CD8-positive, alpha-beta memory T cell (primary cell): ENCODE measurements around the gene ADGRF1. TPM values are rescaled to one million over a fixed set of nuclear protein-coding genes. Genes with fewer than 3 reads are reported as not detected.

Experiments used
- CTCF ChIA-PET: fragments of 350-600 bp; sonication (Branson Sonifier 250); formaldehyde crosslinking; loops from one replicate; lab custom pipeline; 2021; ENCODE audit warnings: antibody characterized with exemption; lab: Charles Lee
- POLR2A ChIA-PET: fragments of 350-600 bp; sonication (Branson Sonifier 250); formaldehyde crosslinking; loops from one replicate; lab custom pipeline; 2021; ENCODE audit warnings: antibody characterized with exemption; lab: Charles Lee
- DNase-seq, 5 donors: peaks; one replicate each; pipeline versions ENCODE4 v3.0.0 to v3.0.0-alpha.2; 2020 to 2022; ENCODE audit warnings: mixed read lengths in 1 of 5
- H3K27ac ChIP-seq: one replicate; pipeline ENCODE4 v1.7.0; 2013; ENCODE audit warnings: low read depth, mild to moderate bottlenecking, low read length, moderate library complexity
- H3K27me3 ChIP-seq: 2 replicates; pipeline ENCODE4 v1.7.0; 2013; ENCODE audit warnings: low read length, mild to moderate bottlenecking; ENCODE audit not compliant: insufficient read depth, poor library complexity, severe bottlenecking
- H3K36me3 ChIP-seq: 2 replicates; pipeline ENCODE4 v1.7.0; 2013; ENCODE audit warnings: mild to moderate bottlenecking, low read length, moderate library complexity; ENCODE audit not compliant: insufficient read depth
- H3K4me1 ChIP-seq: 2 replicates; pipeline ENCODE4 v1.7.0; 2013; ENCODE audit warnings: mild to moderate bottlenecking, low read length, moderate library complexity; ENCODE audit not compliant: insufficient read depth
- H3K4me3 ChIP-seq: 2 replicates; pipeline ENCODE4 v1.7.0; 2013; ENCODE audit warnings: mild to moderate bottlenecking, low read length
- H3K9me3 ChIP-seq: 2 replicates; pipeline ENCODE4 v1.7.0; 2013; ENCODE audit warnings: mild to moderate bottlenecking, low read length
- H3K27ac Mint-ChIP-seq, 8 donors: one replicate each; pipeline ENCODE4 v1.8.0; 2020 to 2021; ENCODE audit warnings: mixed read lengths in 8 of 8, mild to moderate bottlenecking in 6 of 8, inconsistent platforms in 3 of 8, moderate library complexity in 3 of 8
- H3K27me3 Mint-ChIP-seq, 2 donors: one replicate each; pipeline ENCODE4 v1.8.0; 2020 to 2021; ENCODE audit warnings: mixed read lengths in 2 of 2, mild to moderate bottlenecking in 1 of 2, moderate library complexity in 1 of 2
- H3K36me3 Mint-ChIP-seq, 3 donors: one replicate each; pipeline ENCODE4 v1.8.0; 2020 to 2021; ENCODE audit warnings: mixed read lengths in 3 of 3, inconsistent platforms in 1 of 3, mild to moderate bottlenecking in 1 of 3
- H3K4me1 Mint-ChIP-seq, 3 donors: one replicate each; pipeline ENCODE4 v1.8.0; 2020 to 2021; ENCODE audit warnings: mixed read lengths in 3 of 3, inconsistent platforms in 1 of 3, mild to moderate bottlenecking in 1 of 3
- H3K4me3 Mint-ChIP-seq, 7 donors: one replicate each; pipeline ENCODE4 v1.8.0; 2020 to 2021; ENCODE audit warnings: mixed read lengths in 7 of 7, mild to moderate bottlenecking in 6 of 7, moderate library complexity in 4 of 7, inconsistent platforms in 2 of 7
- H3K9me3 Mint-ChIP-seq, 5 donors: one replicate each; pipeline ENCODE4 v1.8.0; 2020 to 2022; ENCODE audit warnings: mixed read lengths in 5 of 5, mild to moderate bottlenecking in 3 of 5, moderate library complexity in 2 of 5, inconsistent platforms in 1 of 5
- polyA plus RNA-seq: library from polyadenylated mRNA; unstranded; fragments of 300-500 nt; fragmentation: Illumina TruSeq; gene quantifications from one replicate; pipeline ENCODE4 v1.2.3, GENCODE V29; 2021
- total RNA-seq, 2 experiments: library from RNA; stranded (reverse); gene quantifications; one replicate each; pipeline ENCODE4 v1.2.3, GENCODE V29; 2021

ADGRF1 gene
- total and polyA plus RNA-seq, 3 experiments from 2014 or later: not detected

GRCh38 chr6:46961711-46962110, 80.4 kb downstream of the ADGRF1 start:
- H3K9me3 Mint-ChIP-seq: no peaks in the 10 kb centered on the region
- no peaks in the 10 kb centered on the region for H3K4me1 Mint-ChIP-seq
- ChIA-PET CTCF (no interaction called here), POLR2A (no interaction called here)
- no peaks in the 10 kb centered on the region for H3K4me1 ChIP-seq
- H3K27me3 ChIP-seq: no peaks in the 10 kb centered on the region
- H3K27ac ChIP-seq: no peak overlapping the region
- no peaks in the 10 kb centered on the region for H3K36me3 Mint-ChIP-seq
- H3K4me3 Mint-ChIP-seq: no peak overlapping the region
- no peaks in the 10 kb centered on the region for H3K9me3 ChIP-seq
- peaks cover 3 to 4% of the 10 kb centered on the region in 2 donors for H3K27me3 Mint-ChIP-seq
- H3K36me3 ChIP-seq: no peaks in the 10 kb centered on the region
- H3K27ac Mint-ChIP-seq: no peak overlapping the region
- H3K4me3 ChIP-seq: no peak overlapping the region
- no peak for DNase-seq

- Histone ChIP-seq H3K27ac (no peak overlapping the region), H3K4me1 (no peaks in the 10 kb centered on the region), H3K9me3 (no peaks in the 10 kb centered on the region), H3K27me3 (no peaks in the 10 kb centered on the region), H3K4me3 (no peak overlapping the region), H3K36me3 (no peaks in the 10 kb centered on the region)
- CTCF ChIA-PET: no interaction called here
- H3K27me3 Mint-ChIP-seq: peaks cover 0 to 3% of the 10 kb centered on the region in 2 donors
- H3K9me3 Mint-ChIP-seq: peaks cover 0 to 2% (median 0%) of the 10 kb centered on the region in 5 donors
- DNase-seq: no peak
- H3K27ac Mint-ChIP-seq: no peak overlapping the region
- POLR2A ChIA-PET: no interaction called here
- no peak overlapping the region for H3K4me3 Mint-ChIP-seq
- H3K36me3 Mint-ChIP-seq: no peaks in the 10 kb centered on the region
- H3K4me1 Mint-ChIP-seq: no peaks in the 10 kb centered on the region
Observed at GRCh38 chr6:46961232-46961631, 80.9 kb downstream of the ADGRF1 start.

DNA sequence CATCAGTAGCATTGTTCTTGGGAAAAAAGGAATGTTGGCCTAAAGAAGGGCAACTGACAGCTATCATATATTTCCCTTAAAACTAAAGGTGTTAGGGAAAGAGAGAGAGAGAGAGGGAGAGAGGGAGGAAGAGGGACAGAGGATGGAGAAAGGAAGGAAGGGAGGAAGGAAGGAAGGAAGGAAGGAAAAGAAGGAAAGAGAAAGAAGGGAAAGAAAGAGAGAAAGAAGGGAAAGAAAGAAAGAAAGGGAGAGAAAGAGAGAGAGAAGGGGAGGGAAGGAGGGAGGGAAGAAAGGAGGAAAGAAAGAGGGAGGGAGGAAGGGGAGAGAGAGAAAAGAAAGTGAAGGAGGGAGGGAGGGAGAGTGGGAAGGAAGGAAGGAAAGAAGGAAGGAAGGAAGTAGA, 82.7 kb downstream of the ADGRF1 start:
- Mint-ChIP-seq H3K27me3 (peaks cover 1% of the 10 kb centered on the region in 2 donors), H3K27ac (no peak overlapping the region), H3K4me1 (no peaks in the 10 kb centered on the region), H3K9me3 (peaks cover 0 to 2% (median 0%) of the 10 kb centered on the region in 5 donors), H3K4me3 (no peak overlapping the region), H3K36me3 (no peaks in the 10 kb centered on the region)
- POLR2A ChIA-PET: no interaction called here
- no peak overlapping the region for H3K4me3 ChIP-seq
- no peaks in the 10 kb centered on the region for H3K27me3 ChIP-seq
- CTCF ChIA-PET: no interaction called here
- DNase-seq: no peak
- H3K9me3 ChIP-seq: no peaks in the 10 kb centered on the region
- H3K36me3 ChIP-seq: no peaks in the 10 kb centered on the region
- no peak overlapping the region for H3K27ac ChIP-seq
- H3K4me1 ChIP-seq: no peaks in the 10 kb centered on the region

GRCh38 chr6:46956409-46956808, 85.7 kb downstream of the ADGRF1 start:
- Mint-ChIP-seq H3K9me3 (peaks cover 0 to 2% (median 0%) of the 10 kb centered on the region in 5 donors), H3K4me1 (no peaks in the 10 kb centered on the region), H3K4me3 (no peak overlapping the region), H3K27me3 (peaks cover 4 to 17% of the 10 kb centered on the region in 2 donors), H3K36me3 (no peaks in the 10 kb centered on the region), H3K27ac (no peak overlapping the region)
- ChIA-PET CTCF (no interaction called here), POLR2A (no interaction called here)
- H3K36me3 ChIP-seq: no peaks in the 10 kb centered on the region
- H3K4me1 ChIP-seq: no peaks in the 10 kb centered on the region
- no peak for DNase-seq
- no peaks in the 10 kb centered on the region for H3K9me3 ChIP-seq
- no peaks in the 10 kb centered on the region for H3K27me3 ChIP-seq
- H3K4me3 ChIP-seq: no peak overlapping the region
- H3K27ac ChIP-seq: no peak overlapping the region

DNA sequence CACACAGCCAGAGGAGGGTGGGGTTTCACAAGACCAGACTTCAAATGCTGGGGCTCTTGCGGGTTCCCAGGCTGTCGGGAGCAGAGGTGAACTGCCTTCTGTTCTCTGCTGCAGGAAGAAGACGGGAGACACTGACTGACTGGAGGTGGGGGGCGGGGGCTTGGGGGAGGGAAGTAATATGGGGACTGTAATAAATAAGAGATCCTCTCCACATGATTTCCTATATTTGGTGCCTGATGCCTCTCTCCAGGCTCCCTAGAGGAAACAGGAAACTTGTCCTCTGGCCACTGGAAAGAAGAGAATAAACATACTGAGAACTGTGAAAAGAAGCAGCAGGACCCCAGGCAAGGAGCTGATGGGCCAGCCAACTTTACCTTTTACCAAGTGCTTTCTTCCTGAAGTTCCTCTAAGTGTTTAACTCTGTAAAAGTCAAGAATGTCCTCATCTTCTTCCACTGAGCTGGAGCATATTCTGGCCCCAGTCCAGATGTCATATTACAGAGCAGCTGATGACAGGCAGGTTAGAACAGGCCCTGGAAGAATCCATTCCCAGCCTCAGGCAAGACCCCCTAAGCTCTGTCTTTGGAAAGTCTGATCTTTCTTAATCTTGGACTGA, 87.2 kb downstream of the ADGRF1 start:
- no peak overlapping the region for H3K4me3 ChIP-seq
- H3K27me3 Mint-ChIP-seq: peaks cover 4 to 17% of the 10 kb centered on the region in 2 donors
- no peak overlapping the region for H3K27ac Mint-ChIP-seq
- no peaks in the 10 kb centered on the region for H3K4me1 Mint-ChIP-seq
- no peaks in the 10 kb centered on the region for H3K36me3 ChIP-seq
- ChIA-PET CTCF (no interaction called here), POLR2A (no interaction called here)
- no peaks in the 10 kb centered on the region for H3K4me1 ChIP-seq
- H3K36me3 Mint-ChIP-seq: no peaks in the 10 kb centered on the region
- no peak for DNase-seq
- H3K9me3 Mint-ChIP-seq: peaks cover 0 to 2% (median 0%) of the 10 kb centered on the region in 5 donors
- H3K4me3 Mint-ChIP-seq: no peak overlapping the region
- no peaks in the 10 kb centered on the region for H3K9me3 ChIP-seq
- no peaks in the 10 kb centered on the region for H3K27me3 ChIP-seq
- H3K27ac ChIP-seq: no peak overlapping the region

GRCh38 chr6:46953921-46954320, 88.2 kb downstream of the ADGRF1 start:
- no peak overlapping the region for H3K27ac Mint-ChIP-seq
- no peak for DNase-seq
- peaks cover 4 to 17% of the 10 kb centered on the region in 2 donors for H3K27me3 Mint-ChIP-seq
- ChIA-PET POLR2A (no interaction called here), CTCF (no interaction called here)
- H3K36me3 Mint-ChIP-seq: no peaks in the 10 kb centered on the region
- H3K4me3 ChIP-seq: no peak overlapping the region
- H3K4me1 Mint-ChIP-seq: no peaks in the 10 kb centered on the region
- H3K4me3 Mint-ChIP-seq: no peak overlapping the region
- H3K27ac ChIP-seq: no peak overlapping the region
- peaks cover 0 to 4% (median 0%) of the 10 kb centered on the region in 5 donors for H3K9me3 Mint-ChIP-seq
- no peaks in the 10 kb centered on the region for H3K9me3 ChIP-seq
- no peaks in the 10 kb centered on the region for H3K27me3 ChIP-seq
- no peaks in the 10 kb centered on the region for H3K36me3 ChIP-seq
- no peaks in the 10 kb centered on the region for H3K4me1 ChIP-seq

DNA sequence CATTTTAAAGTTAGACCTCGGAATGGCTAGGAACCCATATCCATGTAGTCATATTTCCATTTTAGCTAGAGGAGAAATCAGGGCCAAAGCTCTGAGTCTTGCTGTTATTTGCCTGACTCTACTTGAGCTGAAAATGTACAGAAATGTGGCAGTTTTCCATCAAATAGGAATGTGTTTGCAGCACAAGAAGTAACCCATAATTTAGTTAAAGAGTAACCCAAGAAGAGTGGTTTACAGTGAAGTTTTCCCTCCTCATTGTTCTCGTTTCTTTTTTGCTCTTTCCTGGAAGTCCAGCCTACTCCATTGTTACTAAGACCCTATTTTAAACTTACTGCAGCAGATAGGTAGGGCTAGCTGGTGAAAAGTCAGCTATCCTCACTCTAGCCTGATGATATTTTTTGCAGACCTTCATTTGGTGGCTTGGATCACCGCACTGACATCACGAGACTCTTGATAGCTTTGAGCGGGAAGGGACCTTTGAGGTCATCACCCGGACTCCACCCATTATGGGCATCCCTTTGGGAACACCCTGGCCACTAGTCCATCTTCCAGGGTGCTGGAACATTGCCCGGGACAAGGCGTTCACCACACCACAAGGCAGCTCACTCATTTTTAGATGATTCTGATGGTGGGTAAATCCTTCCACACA, 92.4 kb downstream of the ADGRF1 start:
- no peak for DNase-seq
- H3K4me3 ChIP-seq: no peak overlapping the region
- H3K27me3 Mint-ChIP-seq: peaks cover 10 to 20% of the 10 kb centered on the region in 2 donors
- ChIA-PET CTCF (no interaction called here), POLR2A (no interaction called here)
- H3K36me3 ChIP-seq: no peaks in the 10 kb centered on the region
- no peak overlapping the region for H3K27ac ChIP-seq
- no peak overlapping the region for H3K4me3 Mint-ChIP-seq
- H3K4me1 ChIP-seq: no peaks in the 10 kb centered on the region
- H3K27ac Mint-ChIP-seq: no peak overlapping the region
- no peaks in the 10 kb centered on the region for H3K27me3 ChIP-seq
- no peaks in the 10 kb centered on the region for H3K4me1 Mint-ChIP-seq
- no peaks in the 10 kb centered on the region for H3K9me3 ChIP-seq
- peaks cover 0 to 2% (median 0%) of the 10 kb centered on the region in 3 donors for H3K36me3 Mint-ChIP-seq
- peaks cover 0 to 3% (median 0%) of the 10 kb centered on the region in 5 donors for H3K9me3 Mint-ChIP-seq

GRCh38 chr6:46948699-46949098, 93.4 kb downstream of the ADGRF1 start:
- ChIA-PET CTCF (no interaction called here), POLR2A (no interaction called here)
- H3K4me3 ChIP-seq: no peak overlapping the region
- H3K27ac Mint-ChIP-seq: no peak overlapping the region
- no peaks in the 10 kb centered on the region for H3K4me1 Mint-ChIP-seq
- no peaks in the 10 kb centered on the region for H3K9me3 ChIP-seq
- no peak for DNase-seq
- H3K36me3 ChIP-seq: no peaks in the 10 kb centered on the region
- peaks cover 11 to 13% of the 10 kb centered on the region in 2 donors for H3K27me3 Mint-ChIP-seq
- H3K9me3 Mint-ChIP-seq: peaks cover 0 to 3% (median 0%) of the 10 kb centered on the region in 5 donors
- H3K27me3 ChIP-seq: no peaks in the 10 kb centered on the region
- peaks cover 0 to 2% (median 0%) of the 10 kb centered on the region in 3 donors for H3K36me3 Mint-ChIP-seq
- H3K4me1 ChIP-seq: no peaks in the 10 kb centered on the region
- H3K4me3 Mint-ChIP-seq: no peak overlapping the region
- no peak overlapping the region for H3K27ac ChIP-seq
